ENCODE measurements around the gene ATP10A.

The ATP10A gene

DNA sequence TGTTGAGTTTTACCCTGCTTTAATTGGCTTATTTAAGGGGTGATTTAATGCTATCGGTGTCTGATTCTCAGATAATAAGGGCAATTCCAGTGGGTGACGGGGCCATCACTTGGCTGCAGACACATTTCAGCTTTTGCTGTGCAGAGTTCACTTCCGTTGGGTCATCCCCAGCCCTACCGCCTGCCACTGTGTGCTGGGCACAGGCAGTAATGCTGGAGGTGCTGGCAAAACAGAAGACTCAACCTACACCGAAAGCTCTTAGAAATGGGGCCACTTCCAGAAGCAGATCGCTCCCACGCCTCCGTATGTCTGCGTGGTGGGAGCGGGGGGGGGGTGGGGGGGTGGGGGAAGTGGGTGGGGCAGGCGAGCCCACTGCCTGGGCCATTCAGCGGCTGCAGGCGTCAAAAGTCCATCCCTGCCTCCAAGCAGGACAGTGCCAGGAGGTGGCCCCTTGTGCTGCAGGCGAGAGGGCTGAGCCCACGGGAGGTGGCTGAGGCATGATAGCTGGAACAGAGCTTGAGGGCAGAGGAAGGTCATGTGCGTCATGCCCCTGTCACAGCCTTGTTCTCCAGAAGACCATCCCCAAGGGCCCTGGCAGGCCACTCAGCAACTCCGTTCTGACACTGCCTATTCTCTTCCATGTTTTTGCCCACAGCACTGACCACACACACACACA is 128.3 kb downstream of the ATP10A start:
- TF ChIP-seq, protein P1, sequence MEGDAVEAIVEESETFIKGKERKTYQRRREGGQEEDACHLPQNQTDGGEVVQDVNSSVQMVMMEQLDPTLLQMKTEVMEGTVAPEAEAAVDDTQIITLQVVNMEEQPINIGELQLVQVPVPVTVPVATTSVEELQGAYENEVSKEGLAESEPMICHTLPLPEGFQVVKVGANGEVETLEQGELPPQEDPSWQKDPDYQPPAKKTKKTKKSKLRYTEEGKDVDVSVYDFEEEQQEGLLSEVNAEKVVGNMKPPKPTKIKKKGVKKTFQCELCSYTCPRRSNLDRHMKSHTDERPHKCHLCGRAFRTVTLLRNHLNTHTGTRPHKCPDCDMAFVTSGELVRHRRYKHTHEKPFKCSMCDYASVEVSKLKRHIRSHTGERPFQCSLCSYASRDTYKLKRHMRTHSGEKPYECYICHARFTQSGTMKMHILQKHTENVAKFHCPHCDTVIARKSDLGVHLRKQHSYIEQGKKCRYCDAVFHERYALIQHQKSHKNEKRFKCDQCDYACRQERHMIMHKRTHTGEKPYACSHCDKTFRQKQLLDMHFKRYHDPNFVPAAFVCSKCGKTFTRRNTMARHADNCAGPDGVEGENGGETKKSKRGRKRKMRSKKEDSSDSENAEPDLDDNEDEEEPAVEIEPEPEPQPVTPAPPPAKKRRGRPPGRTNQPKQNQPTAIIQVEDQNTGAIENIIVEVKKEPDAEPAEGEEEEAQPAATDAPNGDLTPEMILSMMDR (IDR thresholded peaks at IDR 0.05; ENCODE audit: insufficient read depth, low read depth, low read length, missing control alignments), result no peak
- no peak for DNase-seq (ENCODE audit: low read depth)
- H3K4me3 ChIP-seq (ENCODE audit: low read depth, low read length), result no peak overlapping the region

DNA sequence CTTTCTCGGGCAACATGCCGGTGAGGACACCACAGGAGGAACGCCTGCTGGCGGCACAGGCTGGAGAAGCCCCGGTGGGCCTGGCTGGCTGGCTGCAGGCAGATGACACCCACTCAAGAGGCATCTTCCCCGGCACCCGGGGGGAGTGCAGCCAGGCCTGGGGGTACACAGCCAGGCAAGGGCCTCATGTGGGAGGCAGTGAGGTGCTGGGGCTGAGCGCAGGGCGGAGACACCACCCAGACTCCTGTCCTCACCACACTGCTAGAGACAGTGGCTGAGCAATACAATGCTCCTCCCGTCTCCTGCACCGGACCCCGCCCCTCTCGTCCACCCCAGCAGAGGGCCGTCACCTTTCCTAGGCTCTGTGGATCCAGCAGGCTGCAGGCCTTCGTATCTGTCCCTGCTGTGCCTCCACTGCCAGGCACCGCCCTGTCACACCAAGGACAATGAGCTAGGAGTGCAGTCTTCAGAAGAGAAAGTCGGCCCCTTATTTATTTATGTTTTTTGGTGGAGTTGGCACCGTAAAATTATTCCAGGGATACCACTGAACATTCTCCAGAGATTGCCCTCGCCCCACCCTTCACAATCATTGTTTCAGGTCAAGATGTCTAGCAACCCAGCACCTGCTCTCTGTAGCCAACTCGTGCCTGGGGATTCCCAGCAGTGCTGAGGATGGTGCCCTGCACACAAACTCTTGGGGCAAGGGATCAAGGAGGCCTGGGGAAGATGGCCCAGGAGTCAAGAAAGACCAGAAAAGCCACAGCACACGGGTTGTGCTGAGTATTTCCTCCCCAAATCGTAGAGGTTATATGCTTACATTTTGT is 129.1 kb downstream of the ATP10A start:
- no peak overlapping the region for H3K4me3 ChIP-seq (ENCODE audit: low read depth, low read length)
- TF ChIP-seq, protein P1 (IDR thresholded peaks at IDR 0.05; ENCODE audit: insufficient read depth, low read depth, low read length, missing control alignments), result no peak
- DNase-seq (ENCODE audit: low read depth), result no peak

DNA sequence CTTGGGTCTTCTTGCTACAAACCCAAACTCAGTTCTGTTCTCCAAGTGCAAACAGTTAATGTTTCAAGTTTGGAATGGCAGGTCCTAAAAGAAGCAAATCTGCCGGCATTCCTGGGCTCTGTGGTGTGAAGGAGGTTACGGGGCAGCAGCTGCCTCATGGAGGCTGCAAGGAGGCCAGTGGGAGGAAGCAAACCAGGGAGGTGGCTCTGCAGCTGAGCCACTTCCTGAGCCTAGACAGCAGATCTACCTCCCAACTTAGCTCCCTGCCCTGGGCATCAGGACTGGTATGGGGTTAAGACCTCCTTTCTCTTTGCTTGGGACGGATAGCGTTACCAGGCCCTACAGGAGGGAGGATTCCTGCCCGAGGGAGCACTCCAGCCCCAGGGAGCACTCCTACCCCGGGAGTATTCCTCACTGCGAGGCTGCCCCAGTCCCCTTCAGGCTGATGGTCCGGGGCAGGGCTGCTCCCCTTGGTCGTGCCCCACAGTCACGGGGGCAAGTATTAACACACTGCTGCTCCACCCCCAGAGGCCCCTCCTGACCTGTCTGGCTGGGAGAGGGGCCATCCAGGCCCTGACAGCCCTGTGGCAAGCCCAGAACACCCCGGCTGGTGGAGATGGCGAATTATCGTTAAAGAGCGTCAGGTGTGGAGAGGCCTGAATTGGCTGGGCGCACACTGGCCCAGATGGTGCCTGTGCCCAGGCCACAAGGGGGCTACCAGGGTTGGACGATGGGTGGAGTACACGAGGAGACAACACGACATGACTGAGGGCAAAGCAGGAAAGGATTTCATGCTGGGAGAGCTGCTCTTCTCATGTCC is 129.9 kb downstream of the ATP10A start:
- H3K4me3 ChIP-seq (ENCODE audit: low read depth, low read length), result no peak overlapping the region
- no peak for DNase-seq (ENCODE audit: low read depth)
- TF ChIP-seq, protein P1 (IDR thresholded peaks at IDR 0.05; ENCODE audit: insufficient read depth, low read depth, low read length, missing control alignments), result no peak

DNA sequence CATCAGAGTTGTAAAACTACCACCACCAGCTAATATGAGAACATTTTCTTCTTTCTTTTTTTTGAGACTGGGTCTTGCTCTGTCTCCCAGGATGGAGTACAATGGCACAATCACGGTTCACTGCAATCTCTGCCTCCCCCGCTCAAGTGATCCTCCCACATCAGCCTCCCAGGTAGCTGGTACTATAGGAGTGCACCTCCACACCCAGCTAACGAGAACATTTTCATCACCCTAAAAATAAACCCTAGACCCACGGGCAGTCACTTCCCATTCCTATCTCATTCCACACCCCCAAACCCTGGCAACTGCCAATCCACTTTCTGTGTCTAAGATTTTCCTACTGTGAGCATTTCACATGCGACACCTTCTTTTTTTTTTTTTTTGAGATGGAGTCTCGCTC is 130.9 kb downstream of the ATP10A start:
- no peak overlapping the region for H3K4me3 ChIP-seq (ENCODE audit: low read depth, low read length)
- TF ChIP-seq, protein P1 (IDR thresholded peaks at IDR 0.05; ENCODE audit: insufficient read depth, low read depth, low read length, missing control alignments), result no peak

DNA sequence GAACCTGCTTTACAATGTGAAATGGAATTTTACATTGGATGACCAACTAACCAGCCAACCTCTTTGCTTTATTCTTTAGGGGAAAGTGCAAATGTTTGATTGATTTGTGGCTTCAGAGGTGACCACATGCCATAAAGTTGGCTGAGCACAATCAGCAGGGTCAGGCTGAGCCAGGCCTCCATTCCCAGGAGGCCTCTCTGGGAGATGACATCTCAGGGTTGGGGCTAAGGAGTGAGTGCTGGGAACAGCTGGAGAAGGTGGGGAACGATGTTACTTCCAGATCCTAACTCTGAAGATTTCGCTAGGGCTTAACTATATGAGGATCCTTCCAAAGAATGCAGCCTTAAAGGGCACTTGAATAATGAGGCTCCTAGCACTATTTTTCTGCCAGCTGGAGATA is 131.7 kb downstream of the ATP10A start:
- TF ChIP-seq, protein P1 (IDR thresholded peaks at IDR 0.05; ENCODE audit: insufficient read depth, low read depth, low read length, missing control alignments), result no peak
- H3K4me3 ChIP-seq (ENCODE audit: low read depth, low read length), result no peak overlapping the region
- no peak for DNase-seq (ENCODE audit: low read depth)

More for the DNA sequence above, 130.9 kb downstream of the ATP10A start:
- DNase-seq (ENCODE audit: low read depth), result no peak

DNA sequence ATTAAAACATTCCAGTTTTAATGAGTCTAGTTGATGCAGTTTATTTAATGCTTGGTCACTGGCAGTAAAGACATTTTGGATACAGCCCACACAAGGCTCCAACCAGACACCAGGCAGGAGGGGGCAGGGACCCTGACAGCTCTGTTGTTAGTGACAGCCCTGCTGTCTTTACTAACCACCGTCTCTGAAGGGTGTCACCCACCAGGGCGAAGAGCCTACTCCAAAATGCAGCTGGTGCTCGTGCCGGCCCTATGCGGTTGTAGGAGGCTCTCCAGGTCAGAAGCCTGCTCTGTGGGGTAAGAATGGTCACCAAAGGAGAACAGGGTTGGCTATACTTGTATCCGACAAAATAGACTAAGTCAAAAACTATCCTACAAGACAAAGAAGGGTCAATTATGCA is 132.2 kb downstream of the ATP10A start:
- DNase-seq (ENCODE audit: low read depth), result no peak
- TF ChIP-seq, protein P1 (IDR thresholded peaks at IDR 0.05; ENCODE audit: insufficient read depth, low read depth, low read length, missing control alignments), result no peak
- no peak overlapping the region for H3K4me3 ChIP-seq (ENCODE audit: low read depth, low read length)
